Mucosa of descending colon (tissue), 3 donors: Measurements from ENCODE around the gene TMOD3. TPM values are rescaled to one million over a fixed set of nuclear protein-coding genes. Genes with fewer than 3 reads are reported as not detected.

Experiments used
- ATAC-seq: fragments of 200-7000 bp; cut with Tn5 transposase; one replicate; pipeline ENCODE4 v1.9.1; 2020; ENCODE audit warnings: mild to moderate bottlenecking, moderate library complexity
- DNase-seq, 3 donors: peaks; one replicate each; pipeline ENCODE4 v3.0.0-alpha.2; 2020
- H3K36me3 ChIP-seq: fragments of 200-600 bp; one replicate; pipeline ENCODE4 v1.8.0; 2021; ENCODE audit warnings: low read depth, mild to moderate bottlenecking
- H3K4me1 ChIP-seq: fragments of 200-600 bp; one replicate; pipeline ENCODE4 v1.8.0; 2021; ENCODE audit warnings: low read depth, mild to moderate bottlenecking
- H3K4me3 ChIP-seq: fragments of 200-600 bp; one replicate; pipeline ENCODE4 v1.8.0; 2021; ENCODE audit warnings: mild to moderate bottlenecking
- H3K9me3 ChIP-seq: fragments of 200-600 bp; one replicate; pipeline ENCODE4 v1.8.0; 2021; ENCODE audit warnings: mild to moderate bottlenecking
- intact Hi-C, 2 donors: fragments of 100-400 bp; cut with DNase I in 1 of 2; cut with micrococcal nuclease in 1 of 2; formaldehyde crosslinking; loops; one replicate each; pipeline versions ENCODE4 v1.11.0 to v1.11.1; 2022; cut with DNase I, micrococcal nuclease
- total RNA-seq, 3 donors: library from RNA; stranded (reverse); fragmentation: NEBNext Ultra II Directional in 2 of 3; extraction: Animal tissue kit (Norgen Biotek cat#: 25700) in 2 of 3; gene quantifications; one replicate each; pipeline versions ENCODE4 v1.2.1 to v1.2.4, GENCODE V29; 2021 to 2023
- TF ChIP-seq, protein P1 (sequence below): fragments of 200-600 bp; IDR thresholded peaks from one replicate; pipeline ENCODE4 v1.8.0; 2022; ENCODE audit warnings: antibody characterized with exemption, mild to moderate bottlenecking
- donor health status: DM: no; HTN: no; CAD: no; lungs with moderate emphysema.
- donor health status: DM: no; HTN: no; CAD: no.
- donor health status: DM: no; HTN: yes; CAD: no.

Gene TMOD3
- total RNA-seq, 3 donors from 2014 or later = 43.8 to 65.2 (median 63.7) TPM

DNA sequence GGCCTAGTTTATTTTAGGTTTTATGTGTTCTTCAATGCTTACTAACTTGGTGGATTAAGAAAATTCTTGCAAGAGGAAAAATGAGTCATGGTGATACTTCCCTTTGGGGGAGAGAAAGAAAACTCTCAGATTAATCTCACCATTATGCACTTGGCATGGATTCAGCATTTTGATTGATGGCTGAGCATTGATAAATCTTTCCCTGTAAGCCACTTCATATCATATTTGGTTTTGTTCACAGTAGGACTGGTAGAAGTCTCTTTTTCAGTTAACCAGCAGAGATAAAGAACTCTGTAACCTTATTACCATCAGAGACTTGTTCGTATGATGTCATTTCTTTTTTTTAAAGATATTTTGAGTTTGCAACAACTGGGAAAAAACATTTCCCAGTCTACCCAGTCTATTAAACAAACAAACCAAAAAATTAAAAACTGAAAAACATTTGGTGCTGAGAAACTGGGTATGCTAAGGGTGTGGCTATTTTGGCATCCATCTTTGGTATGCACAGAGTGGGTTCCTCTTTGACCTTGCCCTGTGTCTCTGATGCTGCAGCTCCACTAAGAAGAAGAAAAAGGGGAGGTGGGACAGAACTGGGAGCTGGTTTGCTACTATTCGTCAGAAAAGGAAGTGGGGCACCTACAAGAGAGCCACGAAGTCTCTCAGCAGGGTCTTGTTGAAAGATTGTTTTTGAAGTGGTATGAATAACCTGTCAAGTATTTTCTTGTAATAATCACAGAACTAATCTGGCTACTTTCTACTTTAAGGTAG lies 17.2 kb downstream of the TMOD3 start:
- TF ChIP-seq, protein P1, sequence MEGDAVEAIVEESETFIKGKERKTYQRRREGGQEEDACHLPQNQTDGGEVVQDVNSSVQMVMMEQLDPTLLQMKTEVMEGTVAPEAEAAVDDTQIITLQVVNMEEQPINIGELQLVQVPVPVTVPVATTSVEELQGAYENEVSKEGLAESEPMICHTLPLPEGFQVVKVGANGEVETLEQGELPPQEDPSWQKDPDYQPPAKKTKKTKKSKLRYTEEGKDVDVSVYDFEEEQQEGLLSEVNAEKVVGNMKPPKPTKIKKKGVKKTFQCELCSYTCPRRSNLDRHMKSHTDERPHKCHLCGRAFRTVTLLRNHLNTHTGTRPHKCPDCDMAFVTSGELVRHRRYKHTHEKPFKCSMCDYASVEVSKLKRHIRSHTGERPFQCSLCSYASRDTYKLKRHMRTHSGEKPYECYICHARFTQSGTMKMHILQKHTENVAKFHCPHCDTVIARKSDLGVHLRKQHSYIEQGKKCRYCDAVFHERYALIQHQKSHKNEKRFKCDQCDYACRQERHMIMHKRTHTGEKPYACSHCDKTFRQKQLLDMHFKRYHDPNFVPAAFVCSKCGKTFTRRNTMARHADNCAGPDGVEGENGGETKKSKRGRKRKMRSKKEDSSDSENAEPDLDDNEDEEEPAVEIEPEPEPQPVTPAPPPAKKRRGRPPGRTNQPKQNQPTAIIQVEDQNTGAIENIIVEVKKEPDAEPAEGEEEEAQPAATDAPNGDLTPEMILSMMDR = no peak

GRCh38 chr15:51848811-51849210 lies 19.4 kb downstream of the TMOD3 start:
- Histone ChIP-seq H3K36me3 (no peaks in the 10 kb centered on the region), H3K9me3 (no peaks in the 10 kb centered on the region), H3K4me3 (no peak overlapping the region), H3K4me1 (peaks cover 6% of the 10 kb centered on the region)
- no peak for ATAC-seq
- no peak for DNase-seq
- intact Hi-C loops = no loop called here
- TF ChIP-seq, protein P1 = no peak

More for the DNA sequence above, 17.2 kb downstream of the TMOD3 start:
- no peaks in the 10 kb centered on the region for H3K9me3 ChIP-seq
- H3K4me3 ChIP-seq = no peak overlapping the region
- ATAC-seq = no peak
- no peaks in the 10 kb centered on the region for H3K36me3 ChIP-seq
- intact Hi-C loops = no loop called here
- peaks cover 23% of the 10 kb centered on the region for H3K4me1 ChIP-seq
- DNase-seq = no peak

- ATAC-seq (no peak), DNase-seq (no peak)
- Histone ChIP-seq H3K4me3 (no peak overlapping the region), H3K4me1 (peaks cover 5% of the 10 kb centered on the region), H3K36me3 (no peaks in the 10 kb centered on the region), H3K9me3 (no peaks in the 10 kb centered on the region)
- TF ChIP-seq, protein P1 = no peak
- intact Hi-C loops = no loop called here
Measured at GRCh38 chr15:51849860-51850259, 20.4 kb downstream of the TMOD3 start.

GRCh38 chr15:51853998-51854397 lies 24.5 kb downstream of the TMOD3 start:
- no peaks in the 10 kb centered on the region for H3K9me3 ChIP-seq
- no peaks in the 10 kb centered on the region for H3K36me3 ChIP-seq
- TF ChIP-seq, protein P1 = no peak
- no peak overlapping the region for H3K4me3 ChIP-seq
- DNase-seq = no peak
- H3K4me1 ChIP-seq = peaks cover 5% of the 10 kb centered on the region
- ATAC-seq = no peak
- intact Hi-C loops = no loop called here

- intact Hi-C loops = no loop called here
- Histone ChIP-seq H3K9me3 (no peaks in the 10 kb centered on the region), H3K4me3 (no peak overlapping the region), H3K36me3 (no peaks in the 10 kb centered on the region), H3K4me1 (peaks cover 5% of the 10 kb centered on the region)
- TF ChIP-seq, protein P1 = no peak
- ATAC-seq = no peak
- DNase-seq = no peak
Measured at GRCh38 chr15:51855612-51856011, 26.2 kb downstream of the TMOD3 start.
